T-helper 2 cell treated with Interferon-gamma antibody and Interleukin-4, amounts not matched to agents 5 μg/mL and 100 μg/mL, for 36 hours (primary cell): ENCODE measurements around the gene LMLN.
A peak's percentile ranks its signal among the peaks of the same experiment; 100 is the strongest.
"Not testable (repeated sequence)": the region's sequence is repeated elsewhere in the genome, so short reads cannot be mapped to it uniquely, and the experiment has no call there.

ENCODE experiments used
- DNase-seq: peaks from one replicate; pipeline ENCODE4 v3.0.0; 2021; ENCODE audit warnings: low spot score
- H3K27ac Mint-ChIP-seq: one replicate; pipeline ENCODE4 v1.8.0; 2021; ENCODE audit warnings: mild to moderate bottlenecking, mixed read lengths
- H3K27me3 Mint-ChIP-seq: one replicate; pipeline ENCODE4 v1.8.0; 2021; ENCODE audit warnings: low read depth, mixed read lengths
- H3K36me3 Mint-ChIP-seq: one replicate; pipeline ENCODE4 v1.8.0; 2021; ENCODE audit warnings: low read depth, mixed read lengths
- H3K4me1 Mint-ChIP-seq: one replicate; pipeline ENCODE4 v1.8.0; 2021; ENCODE audit warnings: low read depth, mixed read lengths
- H3K4me3 Mint-ChIP-seq: one replicate; pipeline ENCODE4 v1.8.0; 2022; ENCODE audit warnings: mild to moderate bottlenecking, moderate library complexity, mixed read lengths
- H3K9me3 Mint-ChIP-seq: one replicate; pipeline ENCODE4 v1.8.0; 2021; ENCODE audit warnings: mixed read lengths

Gene LMLN

DNA sequence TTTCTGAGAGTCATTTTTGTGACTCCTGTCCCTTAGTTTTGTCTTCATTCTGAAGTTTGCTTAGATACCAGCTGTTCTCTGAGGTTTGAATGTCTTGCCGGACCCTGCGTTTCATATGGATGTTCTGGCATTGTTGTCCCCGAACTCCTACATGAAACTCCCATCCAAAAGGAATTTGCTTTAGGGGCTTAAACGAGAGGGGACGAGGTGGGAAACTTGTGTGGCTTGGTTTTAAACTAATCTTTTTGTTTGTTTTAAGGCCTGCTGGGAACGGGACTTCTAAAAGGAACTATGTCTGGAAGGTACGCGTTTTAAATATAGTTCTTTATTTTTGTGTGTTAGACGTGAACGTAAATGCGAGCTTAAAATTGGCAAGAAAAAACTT is 9.3 kb upstream of the LMLN start:
- H3K4me1 Mint-ChIP-seq: peaks cover 32% of the 10 kb centered on the region
- H3K9me3 Mint-ChIP-seq: no peaks in the 10 kb centered on the region
- H3K36me3 Mint-ChIP-seq: peaks cover 50% of the 10 kb centered on the region
- peak overlapping the region; percentile 97 for H3K4me3 Mint-ChIP-seq
- DNase-seq: no peak
- H3K27ac Mint-ChIP-seq: peak overlapping the region; percentile 95
- no peaks in the 10 kb centered on the region for H3K27me3 Mint-ChIP-seq

DNA sequence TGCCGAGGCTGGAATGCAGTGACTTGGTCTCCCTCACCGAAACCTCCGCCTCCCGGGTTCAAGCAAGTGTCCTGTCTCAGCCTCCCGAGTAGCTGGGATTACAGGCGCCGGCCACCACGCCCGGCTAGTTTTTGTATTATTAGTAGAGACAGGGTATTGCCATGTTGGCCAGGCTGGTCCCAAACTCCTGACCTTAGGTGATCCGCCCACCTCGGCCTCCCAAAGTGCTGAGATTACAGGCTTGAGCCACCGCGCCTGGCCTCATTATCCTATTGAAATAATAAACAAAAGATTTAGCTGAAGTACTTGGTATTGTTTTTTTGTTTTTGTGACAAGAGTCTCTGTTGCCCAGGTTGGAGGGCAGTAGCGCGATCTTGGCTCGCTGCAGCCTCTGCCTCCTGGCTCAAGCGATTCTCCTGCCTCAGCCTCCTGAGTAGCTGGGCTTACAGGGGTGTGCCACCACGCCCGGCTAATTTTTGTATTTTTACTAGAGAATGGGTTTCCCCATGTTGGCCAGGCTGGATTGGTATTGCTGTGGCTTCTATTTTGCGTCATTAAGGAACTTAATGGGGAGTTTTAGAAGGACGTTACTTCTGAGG is 8.5 kb upstream of the LMLN start:
- Mint-ChIP-seq H3K9me3 (no peaks in the 10 kb centered on the region), H3K4me3 (peak overlapping the region; percentile 97), H3K4me1 (peaks cover 32% of the 10 kb centered on the region), H3K27ac (peak overlapping the region; percentile 95), H3K36me3 (peaks cover 57% of the 10 kb centered on the region), H3K27me3 (no peaks in the 10 kb centered on the region)
- DNase-seq: no peak

DNA sequence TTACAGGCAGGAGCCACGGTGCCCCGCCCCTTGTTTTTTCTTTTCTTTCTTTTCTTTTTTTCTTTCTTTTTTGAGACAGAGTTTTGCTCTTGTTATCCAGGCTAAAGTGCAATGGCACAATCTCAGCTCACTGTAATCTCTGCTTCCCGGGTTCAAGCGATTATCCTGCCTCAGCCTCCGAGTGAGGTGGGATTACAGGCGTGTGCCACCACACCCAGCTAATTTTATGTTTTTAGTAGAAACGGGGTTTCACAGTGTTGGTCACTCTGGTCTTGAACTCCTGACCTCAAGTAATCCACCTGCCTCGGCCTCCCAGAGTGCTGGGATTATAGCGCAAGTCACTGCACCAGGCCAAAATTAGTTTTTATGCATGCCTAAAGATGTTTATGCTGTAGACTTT is 7.6 kb upstream of the LMLN start:
- peaks cover 39% of the 10 kb centered on the region for H3K4me1 Mint-ChIP-seq
- H3K27ac Mint-ChIP-seq: no peak overlapping the region
- no peaks in the 10 kb centered on the region for H3K9me3 Mint-ChIP-seq
- no peaks in the 10 kb centered on the region for H3K27me3 Mint-ChIP-seq
- H3K4me3 Mint-ChIP-seq: peak overlapping the region; percentile 49
- peaks cover 65% of the 10 kb centered on the region for H3K36me3 Mint-ChIP-seq
- no peak for DNase-seq

DNA sequence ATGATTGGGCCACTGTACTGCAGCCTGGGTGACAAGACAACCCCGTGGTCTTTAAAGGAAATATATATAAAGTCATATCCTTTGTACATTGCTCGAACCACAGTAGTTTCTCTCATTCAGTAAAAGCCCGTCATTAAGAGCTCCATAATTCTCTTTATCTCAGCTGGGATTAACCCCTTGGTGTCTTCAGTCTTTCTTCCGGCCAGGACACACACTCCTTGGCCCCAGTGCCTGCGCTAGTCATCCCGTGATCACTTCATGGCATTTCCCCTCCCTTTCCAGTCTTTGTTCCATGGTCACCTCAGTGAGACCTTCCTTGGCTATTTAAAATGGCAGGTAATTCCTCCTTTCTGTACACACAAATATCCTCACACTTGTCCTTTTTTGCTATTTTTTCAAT is 6.7 kb upstream of the LMLN start:
- Mint-ChIP-seq H3K4me3 (peak overlapping the region; percentile 49), H3K27ac (peak overlapping the region; percentile 55), H3K9me3 (no peaks in the 10 kb centered on the region), H3K4me1 (peaks cover 44% of the 10 kb centered on the region), H3K27me3 (no peaks in the 10 kb centered on the region), H3K36me3 (peaks cover 70% of the 10 kb centered on the region)
- no peak for DNase-seq

DNA sequence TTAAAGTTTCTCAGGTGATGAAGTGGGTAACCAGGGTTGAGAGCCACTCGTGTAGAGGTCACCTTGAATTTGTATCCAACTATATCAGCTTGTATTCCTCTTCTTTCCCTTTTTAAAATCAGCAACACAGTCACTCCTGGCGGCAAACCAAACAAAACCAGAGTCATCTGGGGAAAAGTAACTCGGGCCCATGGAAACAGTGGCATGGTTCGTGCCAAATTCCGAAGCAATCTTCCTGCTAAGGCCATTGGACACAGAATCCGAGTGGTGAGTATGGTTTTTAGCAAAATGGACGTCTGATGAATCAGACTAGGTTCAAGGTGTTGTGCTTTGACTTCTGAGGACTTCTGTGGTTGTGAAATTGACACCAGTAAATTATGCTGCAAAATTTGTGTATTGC is 6.1 kb upstream of the LMLN start:
- Mint-ChIP-seq H3K27me3 (no peaks in the 10 kb centered on the region), H3K9me3 (no peaks in the 10 kb centered on the region), H3K27ac (no peak overlapping the region), H3K36me3 (peaks cover 73% of the 10 kb centered on the region), H3K4me1 (peaks cover 47% of the 10 kb centered on the region), H3K4me3 (no peak overlapping the region)
- DNase-seq: no peak

DNA sequence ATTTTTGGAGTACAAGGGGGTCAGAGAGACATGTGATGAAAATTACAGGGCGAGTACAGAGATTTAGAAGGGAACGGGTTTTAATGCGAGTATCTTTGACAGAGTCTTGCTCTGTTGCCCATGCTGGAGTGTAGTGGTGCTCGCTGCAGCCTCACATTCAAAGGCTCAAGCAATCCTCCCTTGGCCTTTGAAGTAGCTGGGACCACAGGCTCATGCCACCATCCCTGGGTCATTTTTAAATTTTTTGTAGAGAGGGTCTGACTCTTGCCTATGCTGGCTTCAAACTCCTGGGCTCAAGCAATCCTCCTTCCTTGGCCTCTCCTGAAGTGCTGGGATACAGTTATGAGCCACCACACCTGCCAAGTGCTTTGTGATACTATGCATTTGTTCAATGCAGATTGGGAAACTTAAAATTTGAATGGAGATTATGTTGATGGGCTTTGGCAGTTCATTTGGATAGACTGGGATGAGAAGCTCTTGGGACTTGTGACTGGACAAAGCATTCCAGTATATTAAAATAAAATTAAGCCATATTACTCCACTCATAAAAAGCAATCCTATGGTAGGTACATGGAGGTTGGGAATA is 4.0 kb upstream of the LMLN start:
- Mint-ChIP-seq H3K4me1 (peaks cover 44% of the 10 kb centered on the region), H3K27me3 (no peaks in the 10 kb centered on the region), H3K27ac (no peak overlapping the region), H3K36me3 (peaks cover 66% of the 10 kb centered on the region), H3K9me3 (no peaks in the 10 kb centered on the region), H3K4me3 (no peak overlapping the region)
- no peak for DNase-seq

DNA sequence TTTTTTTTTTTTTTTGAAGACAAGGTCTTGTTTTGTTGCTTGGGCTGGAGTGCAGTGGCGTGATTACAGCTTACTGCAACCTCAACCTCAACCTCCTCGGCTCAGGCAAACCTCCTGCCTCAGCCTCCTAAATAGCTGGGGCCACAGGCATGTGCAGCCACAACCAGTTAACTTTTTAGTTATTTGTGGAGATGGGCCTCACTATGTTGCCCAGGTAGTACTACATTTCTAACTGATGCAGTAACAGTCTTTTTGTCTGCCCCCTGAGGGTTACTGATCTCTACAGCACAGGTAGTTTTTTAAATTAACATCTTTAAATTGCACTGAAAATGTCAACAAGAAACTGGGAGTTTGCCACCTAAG is 3.4 kb upstream of the LMLN start:
- DNase-seq: no peak
- Mint-ChIP-seq H3K36me3 (peaks cover 60% of the 10 kb centered on the region), H3K4me1 (peaks cover 43% of the 10 kb centered on the region), H3K27me3 (no peaks in the 10 kb centered on the region), H3K4me3 (no peak overlapping the region), H3K9me3 (no peaks in the 10 kb centered on the region), H3K27ac (no peak overlapping the region)

DNA sequence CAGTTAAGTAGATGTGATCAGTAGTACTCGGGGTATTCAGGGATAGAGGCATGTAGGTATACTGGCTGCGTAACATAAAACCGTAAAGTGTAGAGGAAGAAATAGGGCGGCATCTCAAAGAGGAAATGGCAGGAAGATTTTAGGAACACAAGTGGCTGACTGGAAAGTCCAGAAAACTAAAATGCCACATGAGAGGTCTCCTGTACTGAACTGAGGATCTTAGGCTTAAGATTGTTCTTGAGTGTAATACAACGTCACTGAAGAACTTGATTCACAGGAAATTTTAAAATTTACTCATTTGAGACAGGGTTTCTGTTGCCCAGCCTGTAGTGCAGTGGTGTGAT is 2.3 kb upstream of the LMLN start:
- H3K4me1 Mint-ChIP-seq: peaks cover 49% of the 10 kb centered on the region
- H3K9me3 Mint-ChIP-seq: no peaks in the 10 kb centered on the region
- H3K4me3 Mint-ChIP-seq: no peak overlapping the region
- H3K27ac Mint-ChIP-seq: peak overlapping the region; percentile 73
- peaks cover 52% of the 10 kb centered on the region for H3K36me3 Mint-ChIP-seq
- H3K27me3 Mint-ChIP-seq: no peaks in the 10 kb centered on the region
- no peak for DNase-seq

DNA sequence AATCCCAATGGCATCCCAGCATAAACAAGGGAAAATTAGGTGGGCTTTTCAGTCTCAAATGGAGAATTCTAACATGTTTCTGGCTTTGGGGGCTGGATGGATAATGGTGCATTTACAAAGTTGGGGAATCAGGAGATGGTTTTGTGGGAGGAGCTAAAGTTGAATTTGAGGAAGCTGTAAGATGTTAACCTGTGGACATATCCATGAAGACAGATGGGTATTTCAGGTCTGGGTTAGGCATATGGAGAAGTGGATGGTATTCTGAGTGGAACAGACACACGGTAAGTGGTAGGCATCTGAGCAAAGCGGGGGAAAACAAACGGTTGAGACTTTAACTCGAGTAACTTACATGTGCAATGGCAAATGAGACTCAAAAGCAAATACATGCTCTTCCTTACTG is 1.7 kb upstream of the LMLN start:
- peaks cover 48% of the 10 kb centered on the region for H3K4me1 Mint-ChIP-seq
- no peaks in the 10 kb centered on the region for H3K9me3 Mint-ChIP-seq
- peak overlapping the region; percentile 93 for H3K4me3 Mint-ChIP-seq
- H3K27me3 Mint-ChIP-seq: no peaks in the 10 kb centered on the region
- H3K27ac Mint-ChIP-seq: peak overlapping the region; percentile 76
- H3K36me3 Mint-ChIP-seq: peaks cover 47% of the 10 kb centered on the region
- no peak for DNase-seq

DNA sequence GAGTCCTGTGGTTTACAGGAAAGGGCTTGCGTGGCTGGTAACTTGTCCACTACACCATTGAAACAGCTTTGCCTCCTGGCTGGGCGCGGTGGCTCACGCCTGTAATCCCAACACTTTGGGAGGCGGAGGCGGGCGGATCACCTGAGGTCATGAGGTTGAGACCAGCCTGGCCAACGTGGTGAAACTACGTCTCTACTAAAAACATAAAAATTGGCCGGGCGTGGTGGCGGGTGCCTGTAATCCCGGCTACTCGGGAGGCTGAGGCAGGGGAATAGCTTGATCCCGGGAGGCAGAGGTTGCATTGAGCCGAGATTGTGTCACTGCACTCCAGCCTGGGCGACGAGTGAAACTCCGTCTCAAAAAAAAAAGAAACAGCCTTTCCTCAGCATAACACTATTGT is 1.2 kb upstream of the LMLN start:
- H3K9me3 Mint-ChIP-seq, DNase-seq, H3K27me3 Mint-ChIP-seq: not testable (repeated sequence)
- Mint-ChIP-seq H3K27ac (peak overlapping the region; percentile 76), H3K36me3 (peaks cover 42% of the 10 kb centered on the region), H3K4me3 (peak overlapping the region; percentile 93), H3K4me1 (peaks cover 43% of the 10 kb centered on the region)

DNA sequence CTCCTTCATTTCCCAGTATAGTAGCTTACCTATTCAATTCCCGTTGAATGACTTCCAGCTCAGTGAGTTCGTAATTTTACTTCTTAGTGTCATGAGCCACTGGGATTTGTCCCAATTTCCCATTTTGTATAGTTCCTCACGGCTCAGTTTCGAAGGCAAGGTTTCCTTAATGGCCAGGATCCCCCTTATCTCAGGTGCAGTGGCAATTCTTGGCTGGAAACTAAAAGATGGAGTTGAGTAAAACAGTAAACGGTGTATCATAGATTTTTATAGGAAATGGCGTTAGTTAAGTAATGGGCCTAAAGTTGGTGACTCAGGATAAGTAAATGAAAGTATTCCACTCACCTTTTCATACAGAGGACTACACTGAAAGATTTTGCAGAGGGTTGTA is 522 bp upstream of the LMLN start:
- H3K27ac Mint-ChIP-seq: peak overlapping the region; percentile 92
- peaks cover 42% of the 10 kb centered on the region for H3K4me1 Mint-ChIP-seq
- no peak for DNase-seq
- H3K36me3 Mint-ChIP-seq: peaks cover 36% of the 10 kb centered on the region
- no peaks in the 10 kb centered on the region for H3K9me3 Mint-ChIP-seq
- H3K27me3 Mint-ChIP-seq: no peaks in the 10 kb centered on the region
- H3K4me3 Mint-ChIP-seq: peak overlapping the region; percentile 93

DNA sequence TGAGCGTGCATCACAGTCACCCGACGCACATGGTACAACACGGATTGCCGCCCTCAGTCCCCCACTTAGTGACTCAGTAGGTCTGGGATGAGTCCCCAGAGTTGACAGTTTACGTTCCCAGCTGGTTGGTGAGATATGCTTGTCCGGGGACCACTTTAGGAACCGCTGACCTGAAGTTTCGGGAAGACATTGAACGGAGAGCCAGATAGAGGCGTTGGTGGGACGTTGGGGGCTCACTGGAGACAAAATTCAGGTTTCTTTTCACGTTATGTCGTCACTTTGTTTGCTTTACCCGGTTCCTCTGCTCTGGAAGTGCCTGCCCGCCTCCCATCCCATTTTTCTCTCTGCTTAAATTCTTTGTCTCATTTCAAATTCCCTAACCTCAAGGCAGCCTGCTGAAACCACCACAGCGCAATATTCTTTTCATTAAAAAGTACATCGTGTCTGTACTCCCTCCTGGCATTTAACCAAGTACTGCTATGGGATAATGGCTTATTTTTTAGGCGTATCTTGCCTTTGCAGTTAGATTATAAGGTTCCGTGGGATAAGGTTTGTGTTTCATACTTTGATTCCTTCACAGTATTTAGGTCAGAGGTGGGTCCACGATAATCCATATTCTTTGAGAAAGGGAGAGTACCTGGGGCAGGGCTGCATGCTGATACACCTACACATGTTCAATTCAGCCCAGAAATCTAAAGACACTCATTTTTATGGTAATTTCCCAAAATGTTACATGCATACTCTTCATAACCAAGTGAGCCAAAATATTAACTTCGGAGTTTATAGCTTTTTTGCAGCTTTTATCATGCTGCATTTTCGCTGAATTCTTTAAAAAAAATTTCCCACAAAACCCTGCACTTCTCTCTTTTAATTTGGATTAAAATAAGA is 921 bp downstream of the LMLN start:
- Mint-ChIP-seq H3K27me3 (no peaks in the 10 kb centered on the region), H3K9me3 (no peaks in the 10 kb centered on the region), H3K4me3 (peak overlapping the region; percentile 93), H3K27ac (peak overlapping the region; percentile 92), H3K4me1 (peaks cover 42% of the 10 kb centered on the region), H3K36me3 (peaks cover 22% of the 10 kb centered on the region)
- DNase-seq: no peak

DNA sequence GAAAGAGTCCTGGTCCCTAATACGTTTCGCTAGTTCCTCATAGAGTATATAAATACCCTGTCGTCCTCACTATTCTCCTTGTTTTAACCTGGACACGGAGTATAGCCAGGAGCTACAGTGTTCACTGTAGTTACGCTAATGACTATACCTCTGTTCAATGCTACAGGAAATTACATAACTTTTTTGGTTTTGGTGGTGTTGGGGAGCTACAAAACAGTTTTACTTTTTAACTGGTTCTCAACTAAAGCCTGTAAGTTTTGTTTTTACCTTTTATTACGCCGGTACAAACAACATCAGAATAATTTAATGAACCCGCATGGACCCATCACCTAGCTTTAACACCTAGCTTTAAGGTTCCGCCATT is 1.5 kb downstream of the LMLN start:
- Mint-ChIP-seq H3K36me3 (peaks cover 18% of the 10 kb centered on the region), H3K9me3 (no peaks in the 10 kb centered on the region), H3K27ac (no peak overlapping the region), H3K4me3 (peak overlapping the region; percentile 93), H3K4me1 (peaks cover 42% of the 10 kb centered on the region), H3K27me3 (no peaks in the 10 kb centered on the region)
- DNase-seq: no peak

DNA sequence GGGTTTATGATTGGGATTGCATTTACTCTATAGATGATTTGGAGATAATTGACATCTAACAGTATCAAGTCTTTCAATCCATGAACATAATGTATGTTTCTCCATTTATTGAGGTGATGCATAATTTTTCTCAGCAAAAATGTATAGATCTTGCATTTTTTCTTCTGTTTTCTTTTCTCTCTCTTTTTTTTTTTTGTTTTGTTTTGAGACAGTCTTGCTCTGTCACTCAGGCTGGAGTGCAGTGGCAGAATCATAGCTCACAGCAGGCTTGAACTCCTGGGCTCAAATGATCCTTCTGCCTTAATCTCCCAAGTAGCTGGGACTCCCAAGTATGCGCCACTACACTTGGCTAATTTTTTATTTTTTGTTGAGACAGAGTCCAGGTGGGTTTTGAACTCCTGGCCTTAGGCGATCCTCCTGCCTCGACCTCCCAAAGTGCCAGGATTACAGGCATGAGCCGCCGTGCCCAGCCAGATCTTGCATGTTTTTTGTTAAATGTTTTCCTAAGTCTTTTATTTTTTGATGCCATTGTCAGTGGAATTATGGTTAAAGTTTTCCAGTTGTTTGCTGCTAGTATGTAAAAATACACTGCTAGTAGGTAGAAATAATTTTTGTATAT is 3.1 kb downstream of the LMLN start:
- no peaks in the 10 kb centered on the region for H3K27me3 Mint-ChIP-seq
- peaks cover 10% of the 10 kb centered on the region for H3K9me3 Mint-ChIP-seq
- DNase-seq: no peak
- no peak overlapping the region for H3K27ac Mint-ChIP-seq
- H3K4me1 Mint-ChIP-seq: peaks cover 32% of the 10 kb centered on the region
- H3K4me3 Mint-ChIP-seq: no peak overlapping the region
- peaks cover 7% of the 10 kb centered on the region for H3K36me3 Mint-ChIP-seq
